Renal pelvis (tissue), 3 donors: ENCODE results near the gene DYNC1LI2. TPM values are rescaled to one million over a fixed set of nuclear protein-coding genes. Genes with fewer than 3 reads are reported as not detected.

Experiments
- polyA plus RNA-seq, 3 donors: library from polyadenylated mRNA; unstranded; fragments of 120-200 nt; gene quantifications; one replicate each; pipeline ENCODE4 v1.2.1, GENCODE V29; 2013; ENCODE audit not compliant: insufficient read length in 3 of 3

The DYNC1LI2 gene
- polyA plus RNA-seq, 3 donors: 105 to 155 (median 142) TPM

Other genes with a start within 250 kb of the DYNC1LI2 start
- gene TK2, start 201.5 kb downstream of the DYNC1LI2 start, polyA plus RNA-seq: 10 to 100 TPM; 33.5 to 37.8 (median 36.4) TPM
- gene CKLF, start 199.0 kb downstream of the DYNC1LI2 start, polyA plus RNA-seq: 10 to 100 TPM; 30.4 to 38.8 (median 36.7) TPM
- 1 to 10 TPM; 6.8 to 9.3 (median 8.2) TPM for gene CMTM1, start 185.2 kb downstream of the DYNC1LI2 start, polyA plus RNA-seq
- gene CMTM2, start 172.1 kb downstream of the DYNC1LI2 start, polyA plus RNA-seq: under 1 TPM; 0.56 to 0.90 (median 0.61) TPM
- 10 to 100 TPM; 53.5 to 70.2 (median 65.5) TPM for gene CMTM3, start 146.9 kb downstream of the DYNC1LI2 start, polyA plus RNA-seq
- gene CMTM4, start 54.9 kb downstream of the DYNC1LI2 start, polyA plus RNA-seq: 10 to 100 TPM; 65.0 to 73.2 (median 72.8) TPM
- gene TERB1, start 50.0 kb upstream of the DYNC1LI2 start, polyA plus RNA-seq: under 1 TPM in 1 of 3 donors, not detected in 2; 0.18 TPM
- 10 to 100 TPM; 68.2 to 95.4 (median 90.5) TPM for gene NAE1, start 79.4 kb upstream of the DYNC1LI2 start, polyA plus RNA-seq
- gene CA7, start 92.8 kb upstream of the DYNC1LI2 start, polyA plus RNA-seq: under 1 TPM; 0.16 to 0.73 (median 0.61) TPM
- gene PDP2, start 128.9 kb upstream of the DYNC1LI2 start, polyA plus RNA-seq: 10 to 100 TPM; 12.2 to 16.1 (median 14.3) TPM
- 100 to 1,000 TPM; 267 to 319 (median 317) TPM for gene CDH16, start 167.3 kb upstream of the DYNC1LI2 start, polyA plus RNA-seq
- 1 to 10 TPM; 2.4 to 3.3 (median 2.8) TPM for gene RRAD, start 173.9 kb upstream of the DYNC1LI2 start, polyA plus RNA-seq
- gene CIAO2B, start 182.8 kb upstream of the DYNC1LI2 start, polyA plus RNA-seq: 100 to 1,000 TPM in 1 of 3 donors, 10 to 100 TPM in 2; 95.1 to 102 (median 99.3) TPM
- gene CES2, start 183.9 kb upstream of the DYNC1LI2 start, polyA plus RNA-seq: 10 to 100 TPM; 42.7 to 50.2 (median 45.3) TPM
- 1 to 10 TPM; 2.4 to 4.6 (median 4.1) TPM for gene CES3, start 209.7 kb upstream of the DYNC1LI2 start, polyA plus RNA-seq
- gene CES4A, start 237.0 kb upstream of the DYNC1LI2 start, polyA plus RNA-seq: 10 to 100 TPM in 2 of 3 donors, 1 to 10 TPM in 1; 7.3 to 13.1 (median 12.2) TPM